HepG2 (cell line): ENCODE results near the gene TAOK3. TPM values are rescaled to one million over a fixed set of nuclear protein-coding genes. Genes with fewer than 3 reads are reported as not detected.

Experiments
- ATAC-seq: fragments of 200-7000 bp; cut with Tn5 transposase; 3 replicates; pipeline ENCODE4 v1.9.1; 2020; ENCODE audit warnings: mild to moderate bottlenecking, moderate library complexity
- BruUV-seq: library from RNA; stranded (reverse); fragments of 400-500 nt; replicated peaks from 2 replicates; lab custom pipeline; 2021; lab: Mats Ljungman, UMichigan
- CTCF ChIA-PET: fragments of 300-600 bp; formaldehyde crosslinking; extraction: SDS; loops from one replicate; lab custom pipeline; 2021; ENCODE audit warnings: low total read pairs, inconsistent platforms, low intra/inter-chr PET ratio; lab: Yijun Ruan, JAX
- POLR2A ChIA-PET: fragments of 350-600 bp; sonication (Branson Sonifier 250); formaldehyde crosslinking; loops from one replicate; lab custom pipeline; 2020; ENCODE audit warnings: antibody characterized with exemption, inconsistent platforms; lab: Yijun Ruan, JAX
- DNase-seq: peaks from one replicate; pipeline ENCODE4 v3.0.0-alpha.2; 2015; ENCODE audit warnings: low spot score
- FAIRE-seq: peaks from 3 replicates; lab custom pipeline; 2011; peaks lifted over from hg19 to GRCh38; lab: Jason Lieb, UNC
- H2AFZ ChIP-seq: one replicate; pipeline ENCODE4 v1.6.1; 2011; ENCODE audit warnings: low read length, inconsistent platforms
- H3K27ac ChIP-seq: fragments of 300-600 bp; 3 replicates; pipeline ENCODE4 v1.8.0; 2011; ENCODE audit warnings: mixed run types, mild to moderate bottlenecking, mixed read lengths, low read length, inconsistent platforms; ENCODE audit not compliant: insufficient read depth; ENCODE audit errors: extremely low read length
- H3K27me3 ChIP-seq, 2 experiments: fragments of 200-600 bp in 1 of 2; 2 replicates in 1 of 2; 3 replicates in 1 of 2; pipeline versions ENCODE4 v1.6.0 to v1.8.0; 2011; ENCODE audit warnings: low read length in 2 of 2, mild to moderate bottlenecking in 2 of 2, moderate library complexity in 2 of 2, inconsistent platforms in 1 of 2; ENCODE audit not compliant: insufficient read depth in 2 of 2, control insufficient read depth in 1 of 2
- H3K36me3 ChIP-seq, 2 experiments: fragments of 200-600 bp in 1 of 2; replicated peaks in 1 of 2; 2 replicates in 1 of 2; 3 replicates in 1 of 2; pipeline versions ENCODE4 v1.5.1 to v1.8.0; 2011; ENCODE audit warnings: low read length in 2 of 2, inconsistent platforms in 1 of 2; ENCODE audit not compliant: insufficient read depth in 2 of 2, control insufficient read depth in 1 of 2
- H3K4me1 ChIP-seq: 2 replicates; pipeline ENCODE4 v1.5.1; 2012; ENCODE audit warnings: low read length, inconsistent platforms; ENCODE audit not compliant: insufficient read depth
- H3K4me2 ChIP-seq: 2 replicates; pipeline ENCODE4 v1.6.0; 2011; ENCODE audit warnings: low read depth, low read length, inconsistent platforms
- H3K4me3 ChIP-seq, 3 experiments: fragments of 200-600 bp in 1 of 3; sonication (generic), shearing (Covaris generic) in 1 of 3; replicated peaks in 1 of 3; 2 replicates each; pipeline ENCODE4 v1.5.1; 2011 to 2016; ENCODE audit warnings: low read length in 3 of 3, inconsistent platforms in 2 of 3, low read depth in 2 of 3, mild to moderate bottlenecking in 2 of 3, control low read depth in 1 of 3, mixed read lengths in 1 of 3; ENCODE audit not compliant: insufficient read depth in 1 of 3
- H3K79me2 ChIP-seq: one replicate; pipeline ENCODE4 v1.6.1; 2011; ENCODE audit warnings: low read length, inconsistent platforms; ENCODE audit not compliant: insufficient read depth
- H3K9ac ChIP-seq: 2 replicates; pipeline ENCODE4 v1.6.0; 2011; ENCODE audit warnings: mild to moderate bottlenecking, low read depth, low read length, inconsistent platforms; ENCODE audit not compliant: insufficient read depth
- H3K9me3 ChIP-seq: 2 replicates; pipeline ENCODE4 v1.5.1; 2012; ENCODE audit warnings: mild to moderate bottlenecking, low read length
- H4K20me1 ChIP-seq: 2 replicates; pipeline ENCODE4 v1.6.0; 2011; ENCODE audit warnings: inconsistent platforms, mild to moderate bottlenecking, low read length, moderate library complexity; ENCODE audit not compliant: insufficient read depth
- ELF1 ChIP-seq: sonication (generic); formaldehyde crosslinking; IDR thresholded peaks from 2 replicates; pipeline ENCODE4 v1.4.0; 2020; ENCODE audit warnings: missing genetic modification reagents
- ETV5 ChIP-seq: IDR thresholded peaks from 2 replicates; pipeline ENCODE4 v1.6.1; 2018; ENCODE audit warnings: missing biosample characterization, missing genetic modification reagents, inconsistent platforms, borderline replicate concordance
- HHEX ChIP-seq: IDR thresholded peaks from 2 replicates; pipeline ENCODE4 v1.6.1; 2016; ENCODE audit warnings: control low read depth
- HOXA9 ChIP-seq: sonication (generic); formaldehyde crosslinking; IDR thresholded peaks from 2 replicates; pipeline ENCODE4 v1.8.1; 2022; ENCODE audit warnings: missing genetic modification reagents, mild to moderate bottlenecking, moderate library complexity, borderline replicate concordance
- IRF2 ChIP-seq: IDR thresholded peaks from 2 replicates; pipeline ENCODE4 v1.6.1; 2018; ENCODE audit warnings: missing genetic modification reagents, missing compliant biosample characterization
- NFRKB ChIP-seq: fragments of 450-650 bp; IDR thresholded peaks from 2 replicates; pipeline ENCODE4 v1.6.1; 2017
- STAT5B ChIP-seq: sonication (generic); formaldehyde crosslinking; IDR thresholded peaks from 2 replicates; pipeline ENCODE4 v1.4.0; 2020; ENCODE audit warnings: missing genetic modification reagents
- ZMAT3 ChIP-seq: sonication (generic); formaldehyde crosslinking; conservative IDR thresholded peaks from 2 replicates; pipeline ENCODE4 v1.7.0; 2021; ENCODE audit warnings: missing genetic modification reagents
- WGBS: methylation state at CpG from one replicate; pipeline ENCODE4 v1.1.6; 2017; ENCODE audit warnings: low lambda C conversion rate; 5-methylcytosine and 5-hydroxymethylcytosine counted together
- in situ Hi-C: cut with HindIII; loops from 2 replicates; pipeline ENCODE4 v1.10.0; 2017; ENCODE audit warnings: low pct_unique_long_range_greater_than_20kb; ENCODE audit not compliant: extremely low pct_ligation_motif_present
- intact Hi-C: fragments of 100-400 bp; cut with micrococcal nuclease; formaldehyde crosslinking; loops from one replicate; pipeline ENCODE4 v1.10.0; 2022; ENCODE audit not compliant: unreplicated experiment
- polyA plus RNA-seq, 8 experiments: library from polyadenylated mRNA; depleted of rRNA in 3 of 8; stranded (reverse) in 7 of 8; unstranded in 1 of 8; fragments of >200 nt; fragmentation: Illumina TruSeq in 4 of 8; extraction: Trizol in 4 of 8; gene quantifications; 2 replicates each; pipeline versions ENCODE4 v1.2.1 to v1.2.3, GENCODE V29; 2011 to 2016; ENCODE audit warnings: low read depth in 4 of 8, missing spikeins in 1 of 8, mixed read lengths in 1 of 8; ENCODE audit not compliant: insufficient read depth in 1 of 8
- total RNA-seq, 5 experiments: library from RNA; depleted of rRNA; stranded (reverse); fragments of >200 nt; fragmentation: Illumina TruSeq; extraction: Trizol; gene quantifications; 2 replicates each; pipeline ENCODE4 v1.2.3, GENCODE V29; 2016; ENCODE audit warnings: low read depth in 1 of 5
- TF ChIP-seq, protein P1 (sequence below), 2 experiments: fragments of 450-650 bp in 1 of 2; sonication (generic) in 1 of 2; formaldehyde crosslinking; IDR thresholded peaks; 2 replicates each; pipeline versions ENCODE4 v1.5.0 to v1.8.0; 2020 to 2022; ENCODE audit warnings: mild to moderate bottlenecking in 1 of 2, missing genetic modification reagents in 1 of 2
- TF ChIP-seq, protein P2 (sequence below): sonication (generic); formaldehyde crosslinking; IDR thresholded peaks from 2 replicates; pipeline ENCODE4 v1.8.0; 2022; ENCODE audit warnings: mild to moderate bottlenecking, missing genetic modification reagents; ENCODE audit not compliant: insufficient replicate concordance
- TF ChIP-seq, protein P3 (sequence below): sonication (generic); formaldehyde crosslinking; IDR thresholded peaks from 2 replicates; pipeline ENCODE4 v1.5.0; 2020; ENCODE audit warnings: missing genetic modification reagents, mild to moderate bottlenecking, borderline replicate concordance

Gene TAOK3
- total and polyA plus RNA-seq, 2 of the 13 experiments (the other 11 are each of a cell fraction or from before 2014, with no cell fraction given): 10.4 to 12.3 TPM

DNA sequence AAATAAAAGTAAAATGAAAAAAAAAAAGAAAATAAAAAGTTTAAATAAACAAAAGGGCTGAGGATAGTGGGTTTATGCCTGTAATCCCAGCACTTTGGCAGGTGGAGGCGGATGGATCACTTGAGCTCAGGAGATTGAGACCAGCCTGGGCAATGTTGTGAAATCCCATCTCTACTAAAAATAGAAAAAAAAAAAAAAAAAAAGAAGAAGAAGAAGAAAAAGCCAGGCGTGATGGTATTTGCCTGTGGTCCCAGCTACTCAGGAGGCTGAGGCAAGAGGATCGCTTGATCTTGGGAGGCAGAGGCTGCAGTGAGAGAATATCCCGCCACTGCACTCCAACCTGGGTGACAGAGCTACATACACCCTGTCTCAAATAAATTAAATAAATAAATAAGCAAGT, 3.9 kb downstream of the TAOK3 start:
- no peak for FAIRE-seq

More for the DNA sequence above, 3.9 kb downstream of the TAOK3 start:
- H3K4me2 ChIP-seq: no peak overlapping the region
- ChIA-PET CTCF (no interaction called here), POLR2A (no interaction called here)
- no peaks in the 10 kb centered on the region for H3K9me3 ChIP-seq
- TF ChIP-seq HOXA9 (CRISPR knock-in tag): no peak
- no peak for TF ChIP-seq HHEX
- TF ChIP-seq, protein P1, sequence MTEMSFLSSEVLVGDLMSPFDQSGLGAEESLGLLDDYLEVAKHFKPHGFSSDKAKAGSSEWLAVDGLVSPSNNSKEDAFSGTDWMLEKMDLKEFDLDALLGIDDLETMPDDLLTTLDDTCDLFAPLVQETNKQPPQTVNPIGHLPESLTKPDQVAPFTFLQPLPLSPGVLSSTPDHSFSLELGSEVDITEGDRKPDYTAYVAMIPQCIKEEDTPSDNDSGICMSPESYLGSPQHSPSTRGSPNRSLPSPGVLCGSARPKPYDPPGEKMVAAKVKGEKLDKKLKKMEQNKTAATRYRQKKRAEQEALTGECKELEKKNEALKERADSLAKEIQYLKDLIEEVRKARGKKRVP (CRISPR knock-in tag; IDR thresholded peaks at IDR 0.05): no peak
- no peak for TF ChIP-seq ZMAT3 (CRISPR knock-in tag)
- no peak for TF ChIP-seq IRF2 (CRISPR knock-in tag)
- TF ChIP-seq, protein P2, sequence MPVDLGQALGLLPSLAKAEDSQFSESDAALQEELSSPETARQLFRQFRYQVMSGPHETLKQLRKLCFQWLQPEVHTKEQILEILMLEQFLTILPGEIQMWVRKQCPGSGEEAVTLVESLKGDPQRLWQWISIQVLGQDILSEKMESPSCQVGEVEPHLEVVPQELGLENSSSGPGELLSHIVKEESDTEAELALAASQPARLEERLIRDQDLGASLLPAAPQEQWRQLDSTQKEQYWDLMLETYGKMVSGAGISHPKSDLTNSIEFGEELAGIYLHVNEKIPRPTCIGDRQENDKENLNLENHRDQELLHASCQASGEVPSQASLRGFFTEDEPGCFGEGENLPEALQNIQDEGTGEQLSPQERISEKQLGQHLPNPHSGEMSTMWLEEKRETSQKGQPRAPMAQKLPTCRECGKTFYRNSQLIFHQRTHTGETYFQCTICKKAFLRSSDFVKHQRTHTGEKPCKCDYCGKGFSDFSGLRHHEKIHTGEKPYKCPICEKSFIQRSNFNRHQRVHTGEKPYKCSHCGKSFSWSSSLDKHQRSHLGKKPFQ (CRISPR knock-in tag): no peak
- TF ChIP-seq ELF1 (CRISPR knock-in tag): no peak
- TF ChIP-seq STAT5B: no peak
- TF ChIP-seq, protein P3, sequence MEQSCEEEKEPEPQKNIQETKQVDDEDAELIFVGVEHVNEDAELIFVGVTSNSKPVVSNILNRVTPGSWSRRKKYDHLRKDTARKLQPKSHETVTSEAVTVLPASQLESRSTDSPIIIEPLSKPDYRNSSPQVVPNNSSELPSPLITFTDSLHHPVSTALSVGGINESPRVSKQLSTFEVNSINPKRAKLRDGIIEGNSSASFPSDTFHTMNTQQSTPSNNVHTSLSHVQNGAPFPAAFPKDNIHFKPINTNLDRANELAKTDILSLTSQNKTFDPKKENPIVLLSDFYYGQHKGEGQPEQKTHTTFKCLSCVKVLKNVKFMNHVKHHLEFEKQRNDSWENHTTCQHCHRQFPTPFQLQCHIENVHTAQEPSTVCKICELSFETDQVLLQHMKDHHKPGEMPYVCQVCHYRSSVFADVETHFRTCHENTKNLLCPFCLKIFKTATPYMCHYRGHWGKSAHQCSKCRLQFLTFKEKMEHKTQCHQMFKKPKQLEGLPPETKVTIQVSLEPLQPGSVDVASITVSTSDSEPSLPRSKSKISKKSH: no peak
- TF ChIP-seq NFRKB: no peak
- TF ChIP-seq ETV5 (CRISPR knock-in tag): no peak
- DNase-seq: no peak
- intact Hi-C loops (no loop called here), in situ Hi-C loops (no loop called here)
- H3K36me3 ChIP-seq: no peaks in the 10 kb centered on the region
- ATAC-seq: no peak
- H3K27ac ChIP-seq: no peak overlapping the region
- peaks cover 15% of the 10 kb centered on the region for H3K4me1 ChIP-seq
- no peaks in the 10 kb centered on the region; a peak in 1 of 5 replicates for H3K27me3 ChIP-seq
- H2AFZ ChIP-seq: no peak overlapping the region
- H3K9ac ChIP-seq: no peak overlapping the region
- no peaks in the 10 kb centered on the region for H4K20me1 ChIP-seq
- no TSS peak for BruUV-seq
- no peak overlapping the region for H3K4me3 ChIP-seq
- peaks cover 25% of the 10 kb centered on the region for H3K79me2 ChIP-seq
- WGBS: 94% methylated on average over 4 of the region's 4 CpGs
